ENCODE results near the gene RHBDD2. TPM values are rescaled to one million over a fixed set of nuclear protein-coding genes. Genes with fewer than 3 reads are reported as not detected.

Gene RHBDD2
- total and polyA plus RNA-seq, 9 of the 15 experiments (the other 6 are each of a cell fraction or from before 2014, with no cell fraction given) = 3.3 to 36.7 (median 17.9) TPM

DNA sequence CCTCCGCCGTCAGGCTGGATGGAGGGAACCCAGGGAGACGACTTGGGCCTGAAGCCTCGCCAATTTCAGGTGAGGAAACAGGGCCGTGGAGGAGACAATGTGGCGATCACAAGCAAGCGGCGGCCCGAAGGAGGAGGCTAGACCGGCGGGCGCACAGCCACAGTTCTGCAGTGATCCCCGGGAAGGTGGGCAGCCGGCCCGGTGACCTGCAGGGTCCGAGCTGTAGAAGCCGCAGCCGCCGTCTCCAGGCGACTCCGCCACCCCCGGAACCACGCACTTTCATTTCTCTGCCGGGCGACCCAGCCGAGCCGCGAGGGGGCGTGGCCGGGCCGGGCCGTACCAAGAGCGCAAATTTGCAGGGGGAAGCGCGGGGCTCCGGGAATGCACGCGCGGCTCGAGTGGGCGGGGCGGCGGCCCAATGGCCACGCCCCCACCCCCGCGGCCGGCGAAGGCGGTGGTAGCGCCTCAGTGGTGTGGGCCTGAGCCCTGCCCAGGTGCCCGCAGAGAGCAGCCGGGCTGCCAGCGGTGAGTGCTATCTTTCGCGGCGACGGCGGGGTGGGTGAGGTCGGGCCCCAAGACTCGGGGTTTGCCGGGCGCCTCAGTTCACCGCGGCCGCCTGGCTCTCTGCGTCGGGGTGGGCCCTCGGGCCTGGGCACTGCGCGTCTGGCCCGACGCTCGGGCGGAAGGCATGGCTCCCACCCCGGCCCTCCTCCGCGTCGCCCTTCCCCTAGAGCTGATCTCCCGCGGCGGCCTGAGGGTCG, 36.0 kb downstream of the RHBDD2 start, which contains the start of gene POR (continued):
- TF ChIP-seq ZBTB40 (IDR thresholded peaks at IDR 0.05) (peak; percentile 39; the same call in 1 of the 2 replicates), ZBTB40 (CRISPR knock-in tag; IDR thresholded peaks at IDR 0.05) (no peak), ZNF280A (IDR thresholded peaks at IDR 0.05; ENCODE audit: low read depth, partially characterized antibody) (no peak), CEBPB (tag; IDR thresholded peaks at IDR 0.05) (no peak), ZFP1 (CRISPR knock-in tag; IDR thresholded peaks at IDR 0.05) (peak; percentile 43; the same call in 1 of the 2 replicates), TCF7L2 (IDR thresholded peaks at IDR 0.05; ENCODE audit: low read depth, low read length) (peak; percentile 100), NR1H2 (CRISPR knock-in tag; IDR thresholded peaks at IDR 0.05) (0 out of 2 replicates have a peak, but pooled peaks have one; percentile 24), NR4A1 (CRISPR knock-in tag; IDR thresholded peaks at IDR 0.05) (peak; percentile 73), NR4A1 (tag; IDR thresholded peaks at IDR 0.05) (no peak), ZNF212 (CRISPR knock-in tag; IDR thresholded peaks at IDR 0.05) (0 out of 2 replicates have a peak, but pooled peaks have one; percentile 37), PCBP1 (IDR thresholded peaks at IDR 0.05; ENCODE audit: low read depth, low read length, poor library complexity, severe bottlenecking) (peak; percentile 99), NR2C2 (CRISPR knock-in tag; IDR thresholded peaks at IDR 0.05) (peak; percentile 29; the same call in 1 of the 2 replicates), NR2C2 (tag; IDR thresholded peaks at IDR 0.05) (no peak; the same call in 1 of the 2 replicates), CREB3L1 (IDR thresholded peaks at IDR 0.05; ENCODE audit: borderline replicate concordance, low read depth) (no peak; the same call in 1 of the 2 replicates), MTF1 (CRISPR knock-in tag; IDR thresholded peaks at IDR 0.05; ENCODE audit: borderline replicate concordance) (no peak), NFIC (IDR thresholded peaks at IDR 0.05) (peak; percentile 46; the same call in 1 of the 2 replicates)

All from K562 (cell line).